GM12878 (cell line): Measurements from ENCODE around the gene CCDC150. TPM values are rescaled to one million over a fixed set of nuclear protein-coding genes. Genes with fewer than 3 reads are reported as not detected.

Experiments
- ATAC-seq: fragments of 200-7000 bp; cut with Tn5 transposase; 3 replicates; pipeline ENCODE4 v1.9.1; 2020; ENCODE audit warnings: mild to moderate bottlenecking, moderate library complexity
- BruUV-seq: library from RNA; stranded (reverse); fragments of 400-500 nt; replicated peaks from 2 replicates; lab custom pipeline; 2021; lab: Mats Ljungman, UMichigan
- CTCF ChIA-PET: fragments of 300-600 bp; sonication (Branson Sonifier 250); formaldehyde crosslinking; extraction: SDS; loops from one replicate; lab custom pipeline; 2021; ENCODE audit warnings: inconsistent platforms; lab: Yijun Ruan, JAX
- POLR2A ChIA-PET: fragments of 350-600 bp; formaldehyde crosslinking; extraction: SDS; loops from one replicate; lab custom pipeline; 2021; ENCODE audit warnings: inconsistent platforms; lab: Charles Lee
- RAD21 ChIA-PET: fragments of 300-600 bp; sonication (Branson Sonifier 250); formaldehyde crosslinking; loops from one replicate; lab custom pipeline; 2023; ENCODE audit warnings: antibody characterized with exemption; ENCODE audit not compliant: unreplicated experiment; lab: Charles Lee
- SMC1A ChIA-PET: fragments of 300-600 bp; sonication (Branson Sonifier 250); formaldehyde crosslinking; loops from one replicate; lab custom pipeline; 2023; ENCODE audit not compliant: unreplicated experiment, uncharacterized antibody; lab: Charles Lee
- DNase-seq: peaks from one replicate; pipeline ENCODE4 v3.0.0-alpha.2; 2011; ENCODE audit warnings: low read depth, low spot score
- FAIRE-seq: peaks from 3 replicates; lab custom pipeline; 2011; peaks lifted over from hg19 to GRCh38; lab: Jason Lieb, UNC
- H2AFZ ChIP-seq: 2 replicates; pipeline ENCODE4 v1.6.0; 2011; ENCODE audit warnings: low read depth, low read length, control low read depth; ENCODE audit not compliant: control insufficient read depth
- H3K27ac ChIP-seq: 2 replicates; pipeline ENCODE4 v1.5.1; 2011; ENCODE audit warnings: control low read depth; ENCODE audit not compliant: control insufficient read depth, insufficient read depth
- H3K27me3 ChIP-seq, 2 experiments: replicated peaks in 1 of 2; 2 replicates each; pipeline versions ENCODE4 v1.6.0 to v1.6.1; 2011; ENCODE audit warnings: low read length in 1 of 2; ENCODE audit not compliant: control insufficient read depth in 2 of 2, insufficient read depth in 2 of 2
- H3K36me3 ChIP-seq, 2 experiments: 2 replicates each; pipeline ENCODE4 v1.5.1; 2011; ENCODE audit warnings: low read length in 1 of 2; ENCODE audit not compliant: control insufficient read depth in 2 of 2, insufficient read depth in 2 of 2
- H3K4me1 ChIP-seq: 2 replicates; pipeline ENCODE4 v1.6.1; 2011; ENCODE audit warnings: mild to moderate bottlenecking, low read length, moderate library complexity, mixed read lengths; ENCODE audit not compliant: control insufficient read depth, insufficient read depth
- H3K4me2 ChIP-seq: 2 replicates; pipeline ENCODE4 v1.6.0; 2011; ENCODE audit warnings: control low read depth; ENCODE audit not compliant: control insufficient read depth, insufficient read depth
- H3K4me3 ChIP-seq: fragments of 200-600 bp; sonication (generic); 2 replicates; pipeline ENCODE4 v1.5.1; 2016
- H3K79me2 ChIP-seq: 2 replicates; pipeline ENCODE4 v1.6.0; 2011; ENCODE audit warnings: low read length; ENCODE audit not compliant: control insufficient read depth, insufficient read depth
- H3K9ac ChIP-seq: 2 replicates; pipeline ENCODE4 v1.8.0; 2011; ENCODE audit warnings: low read length, control low read depth, mixed read lengths; ENCODE audit not compliant: control insufficient read depth, insufficient read depth
- H3K9me3 ChIP-seq: replicated peaks from 3 replicates; pipeline ENCODE4 v1.5.1; 2011; ENCODE audit warnings: mild to moderate bottlenecking, low read length; ENCODE audit not compliant: control insufficient read depth, insufficient read depth
- H4K20me1 ChIP-seq: 2 replicates; pipeline ENCODE4 v1.6.0; 2011; ENCODE audit not compliant: control insufficient read depth, insufficient read depth
- FOXM1 ChIP-seq: IDR thresholded peaks from 2 replicates; pipeline ENCODE4 v1.6.1; 2012; ENCODE audit warnings: low read depth, mild to moderate bottlenecking, inconsistent platforms, low read length, moderate library complexity
- HDAC6 ChIP-seq: fragments of 200-600 bp; sonication (generic); IDR thresholded peaks from one replicate; pipeline ENCODE4 v1.8.0; 2017; ENCODE audit warnings: antibody characterized with exemption; ENCODE audit not compliant: unreplicated experiment
- MEF2A ChIP-seq: IDR thresholded peaks from 2 replicates; pipeline ENCODE4 v1.6.1; 2011; ENCODE audit warnings: low read depth, mild to moderate bottlenecking, low read length, moderate library complexity; ENCODE audit not compliant: insufficient read depth
- NR2C1 ChIP-seq: fragments of 450-650 bp; IDR thresholded peaks from 2 replicates; pipeline ENCODE4 v1.6.1; 2017; ENCODE audit warnings: antibody characterized with exemption, mild to moderate bottlenecking, moderate library complexity
- ZBTB11 ChIP-seq: fragments of 450-650 bp; formaldehyde crosslinking; IDR thresholded peaks from 2 replicates; pipeline ENCODE4 v1.5.0; 2022; ENCODE audit warnings: mild to moderate bottlenecking, missing genetic modification characterization
- ZNF207 ChIP-seq: fragments of 450-650 bp; IDR thresholded peaks from 2 replicates; pipeline ENCODE4 v1.6.1; 2014; ENCODE audit warnings: antibody characterized with exemption, mild to moderate bottlenecking, borderline replicate concordance
- ZNF217 ChIP-seq: fragments of 450-650 bp; IDR thresholded peaks from 2 replicates; pipeline ENCODE4 v1.6.1; 2017; ENCODE audit warnings: antibody characterized with exemption, mild to moderate bottlenecking
- ZNF384 ChIP-seq: IDR thresholded peaks from 2 replicates; pipeline ENCODE4 v1.6.1; 2012; ENCODE audit warnings: low read depth, mild to moderate bottlenecking, low read length, improper control_type of control experiment, borderline replicate concordance
- ZNF687 ChIP-seq: fragments of 450-650 bp; IDR thresholded peaks from 2 replicates; pipeline ENCODE4 v1.6.1; 2017; ENCODE audit warnings: mild to moderate bottlenecking, moderate library complexity
- ZZZ3 ChIP-seq: IDR thresholded peaks from 2 replicates; pipeline ENCODE4 v1.6.1; 2011; ENCODE audit warnings: low read depth; ENCODE audit not compliant: control insufficient read depth, insufficient read length
- WGBS: methylation state at CpG from one replicate; pipeline ENCODE4 v1.1.6; 2016; ENCODE audit warnings: low lambda C conversion rate; ENCODE audit not compliant: insufficient replicate concordance, insufficient coverage; ENCODE audit errors: missing lambda C conversion rate; 5-methylcytosine and 5-hydroxymethylcytosine counted together
- in situ Hi-C: fragments of 300-500 bp; cut with MboI; formaldehyde crosslinking; loops from 9 replicates; pipeline ENCODE4 v1.14.3; 2018; ENCODE audit warnings: mixed read lengths
- intact Hi-C: fragments of 100-400 bp; cut with micrococcal nuclease; formaldehyde crosslinking; loops from one replicate; pipeline ENCODE4 v1.14.2; 2022; ENCODE audit not compliant: unreplicated experiment
- polyA plus RNA-seq, 11 experiments: library from polyadenylated mRNA; depleted of rRNA in 4 of 11; unstranded in 6 of 11; stranded (reverse) in 5 of 11; fragments of >200 nt; fragmentation: Nextera tagmentation in 4 of 11; fragmentation: Illumina TruSeq in 1 of 11; extraction: Ambion mirVana in 4 of 11; extraction: Trizol in 1 of 11; gene quantifications; 1 replicate in 1 of 11; 2 replicates in 10 of 11; pipeline versions ENCODE4 v1.2.1 to v1.2.3, GENCODE V29; 2011 to 2016; ENCODE audit warnings: inconsistent platforms in 2 of 11, missing spikeins in 2 of 11, low read depth in 1 of 11
- total RNA-seq, 4 experiments: library from RNA; depleted of rRNA in 3 of 4; stranded (reverse); fragments of >200 nt in 3 of 4; fragmentation: Illumina TruSeq in 1 of 4; extraction: Trizol in 1 of 4; gene quantifications; 2 replicates each; pipeline versions ENCODE4 v1.2.1 to v1.2.3, GENCODE V29; 2013 to 2021
- TF ChIP-seq, protein P1 (sequence below): IDR thresholded peaks from 2 replicates; pipeline ENCODE4 v1.6.1; 2011; ENCODE audit warnings: mild to moderate bottlenecking, low read depth, low read length, moderate library complexity; ENCODE audit not compliant: insufficient replicate concordance

The CCDC150 gene
- total and polyA plus RNA-seq, 10 of the 15 experiments (the other 5 are each of a cell fraction or from before 2014, with no cell fraction given) = 11.6 to 27.7 (median 19.6) TPM

DNA sequence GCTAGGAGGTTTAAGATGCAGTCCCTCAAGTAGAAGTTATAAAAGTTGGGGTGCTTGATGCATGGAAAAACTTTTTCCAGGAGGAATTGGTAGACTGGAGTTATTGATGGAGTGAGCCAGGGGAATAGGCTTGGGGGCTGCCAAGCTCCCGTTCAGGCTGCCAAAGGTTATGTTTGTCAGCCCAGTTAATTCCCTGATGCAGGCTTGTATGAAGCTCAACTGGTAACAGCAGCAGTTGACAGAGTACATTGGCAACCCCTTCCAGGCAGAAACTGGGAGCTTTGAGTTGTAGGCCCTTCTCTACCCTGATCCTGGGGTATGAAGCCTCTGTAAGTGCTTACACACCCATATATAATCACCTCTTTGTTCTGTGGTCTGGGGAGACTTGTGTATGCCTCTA, 16.2 kb downstream of the CCDC150 start:
- intact Hi-C loops = no loop called here
- 100% methylated on average over 1 of the region's 1 CpG for WGBS
- no peak for DNase-seq
- H3K9ac ChIP-seq = no peak overlapping the region
- in situ Hi-C loops = no loop called here
- no TSS peak for BruUV-seq
- no peak overlapping the region for H3K27ac ChIP-seq
- no peaks in the 10 kb centered on the region for H3K4me1 ChIP-seq
- ATAC-seq = no peak
- no peak for FAIRE-seq
- no peak overlapping the region for H2AFZ ChIP-seq
- no peak overlapping the region for H3K4me3 ChIP-seq
- no peak overlapping the region for H3K4me2 ChIP-seq
- no peaks in the 10 kb centered on the region for H3K79me2 ChIP-seq
- H3K27me3 ChIP-seq = no peaks in the 10 kb centered on the region
- H3K9me3 ChIP-seq = peaks cover 37% of the 10 kb centered on the region
- ChIA-PET CTCF (no interaction called here), POLR2A (interaction anchor here (1.6 kb wide), 1 partner anchor 11 kb away, joined by 3 read pairs; no protein-coding TSS in a partner anchor), SMC1A (interaction anchor here (1.0 kb wide), 1 partner anchor 11 kb away, joined by 3 read pairs; no protein-coding TSS in a partner anchor), RAD21 (no interaction called here)
- peaks cover 3 to 6% of the 10 kb centered on the region in 2 experiments; a peak in 3 of 4 replicates for H3K36me3 ChIP-seq
- H4K20me1 ChIP-seq = no peaks in the 10 kb centered on the region
- TF ChIP-seq NR2C1 (no peak), ZNF687 (no peak), ZBTB11 (CRISPR knock-in tag) (no peak), FOXM1 (no peak), MEF2A (no peak), ZNF384 (no peak), HDAC6 (no peak), ZNF217 (no peak), ZZZ3 (no peak), ZNF207 (no peak)
- TF ChIP-seq, protein P1, sequence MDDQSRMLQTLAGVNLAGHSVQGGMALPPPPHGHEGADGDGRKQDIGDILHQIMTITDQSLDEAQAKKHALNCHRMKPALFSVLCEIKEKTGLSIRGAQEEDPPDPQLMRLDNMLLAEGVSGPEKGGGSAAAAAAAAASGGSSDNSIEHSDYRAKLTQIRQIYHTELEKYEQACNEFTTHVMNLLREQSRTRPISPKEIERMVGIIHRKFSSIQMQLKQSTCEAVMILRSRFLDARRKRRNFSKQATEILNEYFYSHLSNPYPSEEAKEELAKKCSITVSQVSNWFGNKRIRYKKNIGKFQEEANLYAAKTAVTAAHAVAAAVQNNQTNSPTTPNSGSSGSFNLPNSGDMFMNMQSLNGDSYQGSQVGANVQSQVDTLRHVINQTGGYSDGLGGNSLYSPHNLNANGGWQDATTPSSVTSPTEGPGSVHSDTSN = no peak
